HepG2 (cell line): ENCODE results near the gene GNG10. TPM values are rescaled to one million over a fixed set of nuclear protein-coding genes. Genes with fewer than 3 reads are reported as not detected.

Source experiments
- ATAC-seq: fragments of 200-7000 bp; cut with Tn5 transposase; 3 replicates; pipeline ENCODE4 v1.9.1; 2020; ENCODE audit warnings: mild to moderate bottlenecking, moderate library complexity
- BruUV-seq: library from RNA; stranded (reverse); fragments of 400-500 nt; replicated peaks from 2 replicates; lab custom pipeline; 2021; lab: Mats Ljungman, UMichigan
- CTCF ChIA-PET: fragments of 300-600 bp; formaldehyde crosslinking; extraction: SDS; loops from one replicate; lab custom pipeline; 2021; ENCODE audit warnings: low total read pairs, inconsistent platforms, low intra/inter-chr PET ratio; lab: Yijun Ruan, JAX
- POLR2A ChIA-PET: fragments of 350-600 bp; sonication (Branson Sonifier 250); formaldehyde crosslinking; loops from one replicate; lab custom pipeline; 2020; ENCODE audit warnings: antibody characterized with exemption, inconsistent platforms; lab: Yijun Ruan, JAX
- DNase-seq: peaks from one replicate; pipeline ENCODE4 v3.0.0-alpha.2; 2015; ENCODE audit warnings: low spot score
- FAIRE-seq: peaks from 3 replicates; lab custom pipeline; 2011; peaks lifted over from hg19 to GRCh38; lab: Jason Lieb, UNC
- H2AFZ ChIP-seq: one replicate; pipeline ENCODE4 v1.6.1; 2011; ENCODE audit warnings: low read length, inconsistent platforms
- H3K27ac ChIP-seq: fragments of 300-600 bp; 3 replicates; pipeline ENCODE4 v1.8.0; 2011; ENCODE audit warnings: mixed run types, mild to moderate bottlenecking, mixed read lengths, low read length, inconsistent platforms; ENCODE audit not compliant: insufficient read depth; ENCODE audit errors: extremely low read length
- H3K27me3 ChIP-seq, 2 experiments: fragments of 200-600 bp in 1 of 2; 2 replicates in 1 of 2; 3 replicates in 1 of 2; pipeline versions ENCODE4 v1.6.0 to v1.8.0; 2011; ENCODE audit warnings: low read length in 2 of 2, mild to moderate bottlenecking in 2 of 2, moderate library complexity in 2 of 2, inconsistent platforms in 1 of 2; ENCODE audit not compliant: insufficient read depth in 2 of 2, control insufficient read depth in 1 of 2
- H3K36me3 ChIP-seq, 2 experiments: fragments of 200-600 bp in 1 of 2; replicated peaks in 1 of 2; 2 replicates in 1 of 2; 3 replicates in 1 of 2; pipeline versions ENCODE4 v1.5.1 to v1.8.0; 2011; ENCODE audit warnings: low read length in 2 of 2, inconsistent platforms in 1 of 2; ENCODE audit not compliant: insufficient read depth in 2 of 2, control insufficient read depth in 1 of 2
- H3K4me1 ChIP-seq: 2 replicates; pipeline ENCODE4 v1.5.1; 2012; ENCODE audit warnings: low read length, inconsistent platforms; ENCODE audit not compliant: insufficient read depth
- H3K4me2 ChIP-seq: 2 replicates; pipeline ENCODE4 v1.6.0; 2011; ENCODE audit warnings: low read depth, low read length, inconsistent platforms
- H3K4me3 ChIP-seq, 3 experiments: fragments of 200-600 bp in 1 of 3; sonication (generic), shearing (Covaris generic) in 1 of 3; replicated peaks in 1 of 3; 2 replicates each; pipeline ENCODE4 v1.5.1; 2011 to 2016; ENCODE audit warnings: low read length in 3 of 3, inconsistent platforms in 2 of 3, low read depth in 2 of 3, mild to moderate bottlenecking in 2 of 3, control low read depth in 1 of 3, mixed read lengths in 1 of 3; ENCODE audit not compliant: insufficient read depth in 1 of 3
- H3K79me2 ChIP-seq: one replicate; pipeline ENCODE4 v1.6.1; 2011; ENCODE audit warnings: low read length, inconsistent platforms; ENCODE audit not compliant: insufficient read depth
- H3K9ac ChIP-seq: 2 replicates; pipeline ENCODE4 v1.6.0; 2011; ENCODE audit warnings: mild to moderate bottlenecking, low read depth, low read length, inconsistent platforms; ENCODE audit not compliant: insufficient read depth
- H3K9me3 ChIP-seq: 2 replicates; pipeline ENCODE4 v1.5.1; 2012; ENCODE audit warnings: mild to moderate bottlenecking, low read length
- H4K20me1 ChIP-seq: 2 replicates; pipeline ENCODE4 v1.6.0; 2011; ENCODE audit warnings: inconsistent platforms, mild to moderate bottlenecking, low read length, moderate library complexity; ENCODE audit not compliant: insufficient read depth
- AFF4 ChIP-seq: sonication (generic); formaldehyde crosslinking; IDR thresholded peaks from 2 replicates; pipeline ENCODE4 v1.4.0; 2020; ENCODE audit warnings: missing genetic modification reagents
- ETV5 ChIP-seq: IDR thresholded peaks from 2 replicates; pipeline ENCODE4 v1.6.1; 2018; ENCODE audit warnings: missing biosample characterization, missing genetic modification reagents, inconsistent platforms, borderline replicate concordance
- ZBTB21 ChIP-seq: sonication (generic); formaldehyde crosslinking; IDR thresholded peaks from 2 replicates; pipeline ENCODE4 v1.4.0; 2020; ENCODE audit warnings: missing genetic modification reagents
- ZMYM4 ChIP-seq: sonication (generic); formaldehyde crosslinking; IDR thresholded peaks from 2 replicates; pipeline ENCODE4 v1.8.1; 2023; ENCODE audit warnings: mild to moderate bottlenecking, missing genetic modification reagents
- WGBS: methylation state at CpG from one replicate; pipeline ENCODE4 v1.1.6; 2017; ENCODE audit warnings: low lambda C conversion rate; 5-methylcytosine and 5-hydroxymethylcytosine counted together
- in situ Hi-C: cut with HindIII; loops from 2 replicates; pipeline ENCODE4 v1.10.0; 2017; ENCODE audit warnings: low pct_unique_long_range_greater_than_20kb; ENCODE audit not compliant: extremely low pct_ligation_motif_present
- intact Hi-C: fragments of 100-400 bp; cut with micrococcal nuclease; formaldehyde crosslinking; loops from one replicate; pipeline ENCODE4 v1.10.0; 2022; ENCODE audit not compliant: unreplicated experiment
- polyA plus RNA-seq, 8 experiments: library from polyadenylated mRNA; depleted of rRNA in 3 of 8; stranded (reverse) in 7 of 8; unstranded in 1 of 8; fragments of >200 nt; fragmentation: Illumina TruSeq in 4 of 8; extraction: Trizol in 4 of 8; gene quantifications; 2 replicates each; pipeline versions ENCODE4 v1.2.1 to v1.2.3, GENCODE V29; 2011 to 2016; ENCODE audit warnings: low read depth in 4 of 8, missing spikeins in 1 of 8, mixed read lengths in 1 of 8; ENCODE audit not compliant: insufficient read depth in 1 of 8
- total RNA-seq, 5 experiments: library from RNA; depleted of rRNA; stranded (reverse); fragments of >200 nt; fragmentation: Illumina TruSeq; extraction: Trizol; gene quantifications; 2 replicates each; pipeline ENCODE4 v1.2.3, GENCODE V29; 2016; ENCODE audit warnings: low read depth in 1 of 5

The GNG10 gene
- total and polyA plus RNA-seq, 2 of the 13 experiments (the other 11 are each of a cell fraction or from before 2014, with no cell fraction given), result 29.8 to 32.4 TPM

GRCh38 chr9:111700776-111701175 is 39.4 kb downstream of the GNG10 start (continued):
- TF ChIP-seq AFF4 (CRISPR knock-in tag) (no peak), ZBTB21 (no peak), ZMYM4 (CRISPR knock-in tag) (no peak)

- Histone ChIP-seq H3K4me2 (no peak overlapping the region), H3K79me2 (no peaks in the 10 kb centered on the region), H4K20me1 (no peaks in the 10 kb centered on the region), H3K9me3 (no peaks in the 10 kb centered on the region), H2AFZ (no peak overlapping the region), H3K4me1 (peaks cover 9% of the 10 kb centered on the region), H3K27ac (no peak overlapping the region), H3K27me3 (no peaks in the 10 kb centered on the region), H3K36me3 (no peaks in the 10 kb centered on the region), H3K9ac (no peak overlapping the region), H3K4me3 (no peak overlapping the region)
- no TSS peak for BruUV-seq
- FAIRE-seq (no peak), DNase-seq (no peak), ATAC-seq (no peak)
- no peak for TF ChIP-seq ETV5 (CRISPR knock-in tag)
- intact Hi-C loops, result no loop called here
- 72% methylated on average over 2 of the region's 2 CpGs for WGBS
- CTCF ChIA-PET, result no interaction called here
- in situ Hi-C loops, result no loop called here
- POLR2A ChIA-PET, result no interaction called here
These were observed 43.1 kb downstream of the GNG10 start for GRCh38 chr9:111704503-111704902.
